CD14-positive monocyte (primary cell): ENCODE measurements around the gene CNTNAP1. TPM values are rescaled to one million over a fixed set of nuclear protein-coding genes. Genes with fewer than 3 reads are reported as not detected.

Experiments
- DNase-seq, 3 donors: peaks; one replicate each; pipeline ENCODE4 v3.0.0-alpha.2; 2011 to 2022
- H2AFZ ChIP-seq: 2 replicates; pipeline ENCODE4 v1.6.0; 2012; ENCODE audit warnings: mild to moderate bottlenecking, low read depth, low read length, inconsistent platforms; ENCODE audit not compliant: insufficient read depth, poor library complexity, severe bottlenecking
- H3K27ac ChIP-seq, 2 donors: 1 replicate in 1 of 2; 2 replicates in 1 of 2; pipeline ENCODE4 v1.5.1; 2012 to 2013; ENCODE audit warnings: low read length in 2 of 2, control low read depth in 1 of 2, inconsistent platforms in 1 of 2, low read depth in 1 of 2, mild to moderate bottlenecking in 1 of 2
- H3K27me3 ChIP-seq, 2 donors: one replicate each; pipeline versions ENCODE4 v1.6.0 to v1.6.1; 2011 to 2013; ENCODE audit warnings: low read length in 2 of 2; ENCODE audit not compliant: control insufficient read depth in 2 of 2, insufficient read depth in 2 of 2
- H3K36me3 ChIP-seq, 2 donors: replicated peaks in 1 of 2; 1 replicate in 1 of 2; 2 replicates in 1 of 2; pipeline versions ENCODE4 v1.5.1 to v1.6.1; 2012 to 2013; ENCODE audit warnings: low read length in 2 of 2, control low read depth in 1 of 2, inconsistent platforms in 1 of 2, mild to moderate bottlenecking in 1 of 2; ENCODE audit not compliant: insufficient read depth in 2 of 2, control insufficient read depth in 1 of 2
- H3K4me1 ChIP-seq, 2 donors: 1 replicate in 1 of 2; 2 replicates in 1 of 2; pipeline versions ENCODE4 v1.5.1 to v1.6.1; 2012 to 2013; ENCODE audit warnings: low read length in 2 of 2, control low read depth in 1 of 2, inconsistent platforms in 1 of 2, mild to moderate bottlenecking in 1 of 2, moderate library complexity in 1 of 2; ENCODE audit not compliant: insufficient read depth in 2 of 2, control insufficient read depth in 1 of 2
- H3K4me2 ChIP-seq: replicated peaks from 2 replicates; pipeline ENCODE3; 2012; ENCODE audit warnings: low read length, moderate library complexity, mild to moderate bottlenecking; ENCODE audit not compliant: poor library complexity, severe bottlenecking; ENCODE audit errors: extremely low read depth
- H3K4me3 ChIP-seq, 3 experiments: fragments of 200-600 bp in 1 of 3; sonication (generic) in 1 of 3; replicated peaks in 1 of 3; 1 replicate in 2 of 3; 2 replicates in 1 of 3; pipeline ENCODE4 v1.5.1; 2011 to 2013; ENCODE audit warnings: low read length in 3 of 3, mild to moderate bottlenecking in 3 of 3, control low read depth in 2 of 3, low read depth in 2 of 3, inconsistent platforms in 1 of 3, moderate library complexity in 1 of 3
- H3K79me2 ChIP-seq: 2 replicates; pipeline ENCODE4 v1.6.0; 2012; ENCODE audit warnings: mild to moderate bottlenecking, control low read depth, inconsistent platforms, low read length, moderate library complexity; ENCODE audit not compliant: insufficient read depth
- H3K9ac ChIP-seq: 2 replicates; pipeline ENCODE4 v1.6.0; 2017; ENCODE audit warnings: low read length, mild to moderate bottlenecking; ENCODE audit not compliant: insufficient read depth, poor library complexity, severe bottlenecking
- H3K9me3 ChIP-seq, 2 donors: replicated peaks in 1 of 2; 1 replicate in 1 of 2; 2 replicates in 1 of 2; pipeline versions ENCODE4 v1.5.1 to v1.6.1; 2012 to 2013; ENCODE audit warnings: low read length in 2 of 2, control low read depth in 1 of 2; ENCODE audit not compliant: control insufficient read depth in 1 of 2, insufficient read depth in 1 of 2
- H4K20me1 ChIP-seq: 2 replicates; pipeline ENCODE4 v1.6.0; 2012; ENCODE audit warnings: mild to moderate bottlenecking, low read length, control low read depth, moderate library complexity; ENCODE audit not compliant: insufficient read depth
- H3K27ac Mint-ChIP-seq, 7 donors: one replicate each; pipeline ENCODE4 v1.8.0; 2020; ENCODE audit warnings: mild to moderate bottlenecking in 7 of 7, mixed read lengths in 7 of 7, moderate library complexity in 6 of 7, inconsistent platforms in 2 of 7
- H3K27me3 Mint-ChIP-seq, 3 donors: one replicate each; pipeline ENCODE4 v1.8.0; 2021 to 2022; ENCODE audit warnings: low read depth in 3 of 3, mild to moderate bottlenecking in 3 of 3, mixed read lengths in 3 of 3, moderate library complexity in 3 of 3, inconsistent platforms in 1 of 3
- H3K36me3 Mint-ChIP-seq, 2 donors: one replicate each; pipeline ENCODE4 v1.8.0; 2020; ENCODE audit warnings: mixed read lengths in 2 of 2, inconsistent platforms in 1 of 2, mild to moderate bottlenecking in 1 of 2
- H3K4me1 Mint-ChIP-seq: one replicate; pipeline ENCODE4 v1.8.0; 2020; ENCODE audit warnings: mild to moderate bottlenecking, mixed read lengths
- H3K4me3 Mint-ChIP-seq, 2 donors: one replicate each; pipeline ENCODE4 v1.8.0; 2020; ENCODE audit warnings: mild to moderate bottlenecking in 2 of 2, mixed read lengths in 2 of 2, moderate library complexity in 1 of 2
- H3K9me3 Mint-ChIP-seq, 7 donors: one replicate each; pipeline ENCODE4 v1.8.0; 2020 to 2022; ENCODE audit warnings: mixed read lengths in 7 of 7, mild to moderate bottlenecking in 6 of 7, moderate library complexity in 6 of 7, inconsistent platforms in 2 of 7
- CTCF ChIP-seq: fragments of 200-600 bp; IDR thresholded peaks from one replicate; pipeline ENCODE4 v1.8.0; 2022; ENCODE audit warnings: antibody characterized with exemption, mild to moderate bottlenecking
- WGBS: methylation state at CpG from one replicate; pipeline ENCODE4 v1.1.5; 2013; ENCODE audit warnings: missing lambda C conversion rate; ENCODE audit not compliant: insufficient coverage; 5-methylcytosine and 5-hydroxymethylcytosine counted together
- intact Hi-C, 2 donors: fragments of 100-400 bp; cut with micrococcal nuclease; formaldehyde crosslinking; loops; one replicate each; pipeline versions ENCODE4 v1.15.0 to v1.15.1; 2023
- polyA plus RNA-seq, 3 donors: library from polyadenylated mRNA; depleted of rRNA in 1 of 3; unstranded in 2 of 3; stranded (reverse) in 1 of 3; fragments of 300-500 nt in 2 of 3; fragments of >200 nt in 1 of 3; fragmentation: Illumina TruSeq in 2 of 3; gene quantifications; 1 replicate in 2 of 3; 2 replicates in 1 of 3; pipeline ENCODE4 v1.2.3, GENCODE V29; 2012 to 2021

CNTNAP1 gene
- polyA plus RNA-seq, 3 donors, result 0.23 to 0.24 TPM; not detected in 1

- H3K27me3 ChIP-seq, result peaks cover 2 to 19% of the 10 kb centered on the region in 2 donors
- no peak for DNase-seq
- no peaks in the 10 kb centered on the region for H4K20me1 ChIP-seq
- H3K79me2 ChIP-seq, result no peaks in the 10 kb centered on the region
- Mint-ChIP-seq H3K9me3 (peaks cover 0 to 2% (median 0%) of the 10 kb centered on the region in 7 donors), H3K27ac (no peak overlapping the region), H3K27me3 (peaks cover 31 to 37% (median 31%) of the 10 kb centered on the region in 3 donors), H3K4me1 (peaks cover 13% of the 10 kb centered on the region), H3K4me3 (no peak overlapping the region), H3K36me3 (no peaks in the 10 kb centered on the region)
- H3K4me2 ChIP-seq, result no peak overlapping the region
- peaks cover 6 to 8% of the 10 kb centered on the region in 2 donors for H3K4me1 ChIP-seq
- no peak overlapping the region for H3K27ac ChIP-seq
- H2AFZ ChIP-seq, result no peak overlapping the region
- no peak for TF ChIP-seq CTCF
- no peak overlapping the region for H3K4me3 ChIP-seq
- no CpG with 5 or more reads among the region's 4 CpGs for WGBS
- H3K9me3 ChIP-seq, result no peaks in the 10 kb centered on the region
- intact Hi-C loops, result no loop called here
- no peaks in the 10 kb centered on the region for H3K36me3 ChIP-seq
- no peak overlapping the region for H3K9ac ChIP-seq
These were observed 30.9 kb upstream of the CNTNAP1 start for GRCh38 chr17:42651392-42651791.

- no peak overlapping the region for H3K27ac ChIP-seq
- H3K9me3 ChIP-seq, result no peaks in the 10 kb centered on the region
- H3K4me1 ChIP-seq, result peaks cover 6 to 8% of the 10 kb centered on the region in 2 donors
- H3K9ac ChIP-seq, result peak overlapping the region; percentile 17
- 27% methylated on average over 28 of the region's 42 CpGs for WGBS
- H2AFZ ChIP-seq, result peak overlapping the region; percentile 71
- peaks cover 2 to 19% of the 10 kb centered on the region in 2 donors for H3K27me3 ChIP-seq
- no peak for TF ChIP-seq CTCF
- H3K4me2 ChIP-seq, result peak overlapping the region; percentile 46
- Mint-ChIP-seq H3K36me3 (no peaks in the 10 kb centered on the region), H3K9me3 (peaks cover 0 to 6% (median 3%) of the 10 kb centered on the region in 7 donors), H3K27ac (no peak overlapping the region), H3K27me3 (peaks cover 33 to 40% (median 36%) of the 10 kb centered on the region in 3 donors), H3K4me1 (peaks cover 22% of the 10 kb centered on the region), H3K4me3 (peak overlapping the region; percentile 39 to 82)
- no peaks in the 10 kb centered on the region for H3K36me3 ChIP-seq
- no peak overlapping the region for H3K4me3 ChIP-seq
- no peaks in the 10 kb centered on the region for H4K20me1 ChIP-seq
- intact Hi-C loops, result no loop called here
- no peaks in the 10 kb centered on the region for H3K79me2 ChIP-seq
- no peak for DNase-seq
These were observed 28.9 kb upstream of the CNTNAP1 start for GRCh38 chr17:42653179-42654124.
